ENCODE results near the gene IRGC.

DNA sequence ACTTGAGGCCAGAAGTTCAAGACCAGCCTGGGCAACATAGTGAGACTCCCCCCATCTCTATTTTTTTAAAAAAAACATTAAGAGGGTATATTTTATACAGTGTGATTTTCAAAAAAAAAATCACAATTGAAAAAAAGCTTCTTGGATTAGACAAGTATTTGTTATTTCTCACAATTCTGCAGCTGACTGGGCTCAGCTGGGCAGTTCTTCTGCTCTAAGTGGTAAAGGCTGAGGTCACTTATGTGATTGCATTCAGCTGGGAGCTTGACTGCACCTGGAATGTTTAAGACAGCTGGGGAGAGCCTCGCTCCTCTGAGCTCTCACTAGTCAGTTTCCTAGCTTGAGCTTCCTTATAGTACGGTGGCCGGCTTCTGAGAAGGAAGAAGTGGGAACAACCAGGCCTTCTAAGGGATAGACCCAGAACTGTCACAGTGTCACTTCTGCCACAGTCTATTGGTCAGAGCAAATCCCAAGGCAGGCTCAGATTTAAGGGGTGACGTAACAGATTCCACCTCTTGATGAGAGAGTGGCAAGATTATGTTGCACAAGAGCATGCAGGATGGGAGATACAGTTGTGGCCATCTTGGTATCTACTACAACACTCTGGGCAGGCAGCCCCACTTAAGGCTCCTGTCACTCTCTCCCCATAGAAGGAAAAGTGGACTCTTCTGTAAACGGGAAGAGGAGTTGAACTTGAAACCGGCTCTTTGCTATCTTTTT lies 19.7 kb upstream of the IRGC start:
- TF ChIP-seq, protein P1, sequence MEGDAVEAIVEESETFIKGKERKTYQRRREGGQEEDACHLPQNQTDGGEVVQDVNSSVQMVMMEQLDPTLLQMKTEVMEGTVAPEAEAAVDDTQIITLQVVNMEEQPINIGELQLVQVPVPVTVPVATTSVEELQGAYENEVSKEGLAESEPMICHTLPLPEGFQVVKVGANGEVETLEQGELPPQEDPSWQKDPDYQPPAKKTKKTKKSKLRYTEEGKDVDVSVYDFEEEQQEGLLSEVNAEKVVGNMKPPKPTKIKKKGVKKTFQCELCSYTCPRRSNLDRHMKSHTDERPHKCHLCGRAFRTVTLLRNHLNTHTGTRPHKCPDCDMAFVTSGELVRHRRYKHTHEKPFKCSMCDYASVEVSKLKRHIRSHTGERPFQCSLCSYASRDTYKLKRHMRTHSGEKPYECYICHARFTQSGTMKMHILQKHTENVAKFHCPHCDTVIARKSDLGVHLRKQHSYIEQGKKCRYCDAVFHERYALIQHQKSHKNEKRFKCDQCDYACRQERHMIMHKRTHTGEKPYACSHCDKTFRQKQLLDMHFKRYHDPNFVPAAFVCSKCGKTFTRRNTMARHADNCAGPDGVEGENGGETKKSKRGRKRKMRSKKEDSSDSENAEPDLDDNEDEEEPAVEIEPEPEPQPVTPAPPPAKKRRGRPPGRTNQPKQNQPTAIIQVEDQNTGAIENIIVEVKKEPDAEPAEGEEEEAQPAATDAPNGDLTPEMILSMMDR (conservative IDR thresholded peaks at IDR 0.05; ENCODE audit: low read depth, low read length), result no peak
- TF ChIP-seq BHLHE40 (IDR thresholded peaks at IDR 0.05; ENCODE audit: low read depth, low read length), result no peak
- TF ChIP-seq POLR2A (IDR thresholded peaks at IDR 0.05; ENCODE audit: low read depth, low read length), result no peak

Data from IMR-90 (cell line).